Measurements from ENCODE around the gene PRSS3. TPM values are rescaled to one million over a fixed set of nuclear protein-coding genes. Genes with fewer than 3 reads are reported as not detected.

PRSS3 gene
- total RNA-seq, 1 donor from 2014 or later = not detected

Other genes with a start within 250 kb of the PRSS3 start
- 7.2 TPM for gene UBE2R2, start 21.6 kb downstream of the PRSS3 start, total RNA-seq